ENCODE results near the gene FAM114A2.

The FAM114A2 gene

GRCh38 chr5:153983885-153984284, 54.8 kb downstream of the FAM114A2 start:
- Histone ChIP-seq H3K4me1 (ENCODE audit: insufficient read depth, low read length) (no peaks in the 10 kb centered on the region), H3K4me2 (ENCODE audit: insufficient read depth, low read length) (no peak overlapping the region), H3K9ac (ENCODE audit: low read depth, low read length) (no peak overlapping the region), H3K4me3 (ENCODE audit: low read depth in 1 of 2, low read length in 2 of 2) (no peak overlapping the region), H4K20me1 (ENCODE audit: insufficient read depth, low read length) (no peaks in the 10 kb centered on the region; the same call in 1 of the 2 replicates), H3K9me3 (ENCODE audit: insufficient read depth, low read length, severe bottlenecking) (no peaks in the 10 kb centered on the region), H3K27me3 (ENCODE audit: insufficient read depth, low read length, poor library complexity) (peaks cover 10% of the 10 kb centered on the region), H2AFZ (ENCODE audit: low read depth, low read length) (no peak overlapping the region), H3K79me2 (ENCODE audit: insufficient read depth, low read length) (no peaks in the 10 kb centered on the region), H3K36me3 (ENCODE audit: insufficient read depth, low read length) (no peaks in the 10 kb centered on the region), H3K27ac (ENCODE audit: low read length) (no peak overlapping the region)
- ATAC-seq (ENCODE audit: insufficient read depth, low read depth): no peak
- DNase-seq: no peak
- TF ChIP-seq CTCF (IDR thresholded peaks at IDR 0.05; ENCODE audit: borderline replicate concordance, extremely low read depth, low read length, poor library complexity, severe bottlenecking): no peak
- TF ChIP-seq EZH2 (IDR thresholded peaks at IDR 0.05; ENCODE audit: borderline replicate concordance, low read depth, low read length, severe bottlenecking): no peak

GRCh38 chr5:153981905-153982605, 56.7 kb downstream of the FAM114A2 start:
- ATAC-seq (ENCODE audit: insufficient read depth, low read depth) (no peak), DNase-seq (no peak)
- no peaks in the 10 kb centered on the region; the same call in 1 of the 2 replicates for H4K20me1 ChIP-seq (ENCODE audit: insufficient read depth, low read length)
- H3K79me2 ChIP-seq (ENCODE audit: insufficient read depth, low read length): no peaks in the 10 kb centered on the region
- H3K27ac ChIP-seq (ENCODE audit: low read length): no peak overlapping the region
- no peak overlapping the region for H3K9ac ChIP-seq (ENCODE audit: low read depth, low read length)
- no peaks in the 10 kb centered on the region for H3K36me3 ChIP-seq (ENCODE audit: insufficient read depth, low read length)
- no peak overlapping the region for H2AFZ ChIP-seq (ENCODE audit: low read depth, low read length)
- no peaks in the 10 kb centered on the region for H3K9me3 ChIP-seq (ENCODE audit: insufficient read depth, low read length, severe bottlenecking)
- H3K4me3 ChIP-seq (ENCODE audit: low read depth in 1 of 2, low read length in 2 of 2): no peak overlapping the region
- no peaks in the 10 kb centered on the region for H3K4me1 ChIP-seq (ENCODE audit: insufficient read depth, low read length)
- H3K4me2 ChIP-seq (ENCODE audit: insufficient read depth, low read length): no peak overlapping the region
- peaks cover 15% of the 10 kb centered on the region for H3K27me3 ChIP-seq (ENCODE audit: insufficient read depth, low read length, poor library complexity)
- TF ChIP-seq CTCF (IDR thresholded peaks at IDR 0.05; ENCODE audit: borderline replicate concordance, extremely low read depth, low read length, poor library complexity, severe bottlenecking) (no peak), EZH2 (IDR thresholded peaks at IDR 0.05; ENCODE audit: borderline replicate concordance, low read depth, low read length, severe bottlenecking) (no peak)

- Histone ChIP-seq H3K4me1 (ENCODE audit: insufficient read depth, low read length) (no peaks in the 10 kb centered on the region; the same call in 1 of the 2 replicates), H3K27ac (ENCODE audit: low read length) (no peak overlapping the region), H3K4me3 (ENCODE audit: low read depth in 1 of 2, low read length in 2 of 2) (no peak overlapping the region), H4K20me1 (ENCODE audit: insufficient read depth, low read length) (peaks cover 6% of the 10 kb centered on the region), H3K36me3 (ENCODE audit: insufficient read depth, low read length) (no peaks in the 10 kb centered on the region), H3K9ac (ENCODE audit: low read depth, low read length) (no peak overlapping the region), H3K9me3 (ENCODE audit: insufficient read depth, low read length, severe bottlenecking) (no peaks in the 10 kb centered on the region), H3K27me3 (ENCODE audit: insufficient read depth, low read length, poor library complexity) (peaks cover 15% of the 10 kb centered on the region), H3K4me2 (ENCODE audit: insufficient read depth, low read length) (no peak overlapping the region), H3K79me2 (ENCODE audit: insufficient read depth, low read length) (no peaks in the 10 kb centered on the region), H2AFZ (ENCODE audit: low read depth, low read length) (no peak overlapping the region)
- DNase-seq (no peak), ATAC-seq (ENCODE audit: insufficient read depth, low read depth) (no peak)
- no peak for TF ChIP-seq EZH2 (IDR thresholded peaks at IDR 0.05; ENCODE audit: borderline replicate concordance, low read depth, low read length, severe bottlenecking)
- no peak for TF ChIP-seq CTCF (IDR thresholded peaks at IDR 0.05; ENCODE audit: borderline replicate concordance, extremely low read depth, low read length, poor library complexity, severe bottlenecking)
Observed at GRCh38 chr5:153979028-153979783, 59.5 kb downstream of the FAM114A2 start.
